ENCODE data around the gene AFDN.

DNA sequence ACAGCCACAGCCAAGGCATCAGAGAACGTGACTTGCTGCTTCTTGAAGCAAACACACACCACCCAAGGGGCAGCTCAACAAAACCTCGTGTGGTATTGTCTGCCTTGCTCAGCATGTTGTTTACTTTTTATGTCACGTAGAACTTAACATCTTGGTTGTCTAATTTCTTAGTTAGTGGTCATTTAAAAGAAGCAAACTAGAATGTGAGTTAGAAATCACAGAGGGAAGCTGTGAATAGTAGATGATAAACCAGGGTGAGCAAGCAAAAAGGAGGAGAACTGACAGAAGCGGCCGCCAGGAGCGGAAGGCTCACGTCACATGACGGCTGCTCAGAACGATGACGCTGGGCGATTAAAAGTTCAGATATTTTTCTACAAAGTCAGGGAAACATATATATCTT, 119.3 kb downstream of the AFDN start:
- no peak for TF ChIP-seq SIN3A (IDR thresholded peaks at IDR 0.05; ENCODE audit: low read depth, low read length)
- TF ChIP-seq MYC (IDR thresholded peaks at IDR 0.05; ENCODE audit: insufficient read depth, insufficient read length, insufficient replicate concordance, low read length, severe bottlenecking) = no peak
- no peak for TF ChIP-seq SP1 (IDR thresholded peaks at IDR 0.05; ENCODE audit: low read depth, low read length)
- no peak for TF ChIP-seq YY1 (IDR thresholded peaks at IDR 0.05; ENCODE audit: low read depth, low read length)
- no peak for TF ChIP-seq SMC3 (IDR thresholded peaks at IDR 0.05; ENCODE audit: borderline replicate concordance, low read length)
- TF ChIP-seq, protein P1, sequence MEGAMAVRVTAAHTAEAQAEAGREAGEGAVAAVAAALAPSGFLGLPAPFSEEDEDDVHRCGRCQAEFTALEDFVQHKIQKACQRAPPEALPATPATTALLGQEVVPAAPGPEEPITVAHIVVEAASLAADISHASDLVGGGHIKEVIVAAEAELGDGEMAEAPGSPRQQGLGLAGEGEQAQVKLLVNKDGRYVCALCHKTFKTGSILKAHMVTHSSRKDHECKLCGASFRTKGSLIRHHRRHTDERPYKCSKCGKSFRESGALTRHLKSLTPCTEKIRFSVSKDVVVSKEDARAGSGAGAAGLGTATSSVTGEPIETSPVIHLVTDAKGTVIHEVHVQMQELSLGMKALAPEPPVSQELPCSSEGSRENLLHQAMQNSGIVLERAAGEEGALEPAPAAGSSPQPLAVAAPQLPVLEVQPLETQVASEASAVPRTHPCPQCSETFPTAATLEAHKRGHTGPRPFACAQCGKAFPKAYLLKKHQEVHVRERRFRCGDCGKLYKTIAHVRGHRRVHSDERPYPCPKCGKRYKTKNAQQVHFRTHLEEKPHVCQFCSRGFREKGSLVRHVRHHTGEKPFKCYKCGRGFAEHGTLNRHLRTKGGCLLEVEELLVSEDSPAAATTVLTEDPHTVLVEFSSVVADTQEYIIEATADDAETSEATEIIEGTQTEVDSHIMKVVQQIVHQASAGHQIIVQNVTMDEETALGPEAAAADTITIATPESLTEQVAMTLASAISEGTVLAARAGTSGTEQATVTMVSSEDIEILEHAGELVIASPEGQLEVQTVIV (IDR thresholded peaks at IDR 0.05; ENCODE audit: borderline replicate concordance, partially characterized antibody) = no peak

Data from GM12878 (cell line).